Measurements from ENCODE around the gene ATP9B.
A peak's percentile ranks its signal among the peaks of the same experiment; 100 is the strongest.

Gene ATP9B

DNA sequence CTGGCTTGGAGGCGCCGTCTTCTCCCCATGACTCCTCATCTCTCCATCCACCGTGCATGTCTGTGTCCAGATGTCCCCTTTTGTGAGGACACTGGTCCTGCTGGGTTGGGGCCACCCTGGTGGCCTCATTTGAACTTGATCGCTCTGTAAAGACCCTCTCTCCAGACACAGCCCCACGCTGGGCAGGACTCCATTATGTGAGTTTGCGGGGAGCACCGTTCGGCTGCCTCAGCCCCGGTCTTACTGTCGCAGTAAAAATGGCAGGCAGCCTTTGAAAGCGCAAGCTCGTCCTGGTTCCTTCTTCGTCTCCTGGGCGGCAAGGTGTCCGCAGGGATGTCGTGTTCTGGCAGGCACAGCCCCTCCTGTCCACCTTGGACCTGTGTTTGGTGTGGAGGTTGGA lies 344.2 kb downstream of the ATP9B start:
- no peak for DNase-seq (ENCODE audit: low read depth)
- no peak overlapping the region for H3K4me3 ChIP-seq (ENCODE audit: low read length)
- no peaks in the 10 kb centered on the region for H3K9me3 ChIP-seq (ENCODE audit: control insufficient read depth, low read length)
- H3K4me1 ChIP-seq (ENCODE audit: control insufficient read depth, insufficient read depth, low read length), result no peaks in the 10 kb centered on the region
- H3K9ac ChIP-seq (ENCODE audit: low read length), result no peak overlapping the region
- no peaks in the 10 kb centered on the region for H3K27me3 ChIP-seq (replicated peaks; ENCODE audit: control insufficient read depth, insufficient read depth, low read length)
- no peaks in the 10 kb centered on the region for H3K36me3 ChIP-seq (ENCODE audit: control insufficient read depth, insufficient read depth, low read length, severe bottlenecking)

DNA sequence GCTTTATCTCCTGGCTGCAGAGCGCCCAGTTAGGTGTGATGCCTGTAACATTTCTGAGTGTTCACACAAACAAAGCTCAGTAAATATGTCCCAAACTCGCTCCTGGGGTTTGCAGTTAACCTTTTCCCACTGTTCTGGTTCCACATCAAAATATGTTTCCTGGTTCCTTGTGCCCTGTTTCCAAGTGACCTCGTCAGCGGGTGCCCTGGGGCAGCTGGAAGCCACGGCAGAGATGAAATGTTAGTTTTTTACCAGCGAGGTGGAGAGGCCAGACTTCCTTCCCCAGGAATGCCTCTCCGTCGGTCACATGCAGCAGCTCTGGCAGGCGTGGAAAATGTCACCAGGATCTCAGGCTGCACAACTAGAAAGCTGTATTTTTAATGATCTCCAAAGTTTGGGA lies 344.7 kb downstream of the ATP9B start:
- H3K27me3 ChIP-seq (replicated peaks; ENCODE audit: control insufficient read depth, insufficient read depth, low read length), result no peaks in the 10 kb centered on the region
- H3K4me3 ChIP-seq (ENCODE audit: low read length), result no peak overlapping the region
- no peak for DNase-seq (ENCODE audit: low read depth)
- no peak overlapping the region for H3K9ac ChIP-seq (ENCODE audit: low read length)
- no peaks in the 10 kb centered on the region for H3K36me3 ChIP-seq (ENCODE audit: control insufficient read depth, insufficient read depth, low read length, severe bottlenecking)
- H3K9me3 ChIP-seq (ENCODE audit: control insufficient read depth, low read length), result no peaks in the 10 kb centered on the region
- H3K4me1 ChIP-seq (ENCODE audit: control insufficient read depth, insufficient read depth, low read length), result no peaks in the 10 kb centered on the region

DNA sequence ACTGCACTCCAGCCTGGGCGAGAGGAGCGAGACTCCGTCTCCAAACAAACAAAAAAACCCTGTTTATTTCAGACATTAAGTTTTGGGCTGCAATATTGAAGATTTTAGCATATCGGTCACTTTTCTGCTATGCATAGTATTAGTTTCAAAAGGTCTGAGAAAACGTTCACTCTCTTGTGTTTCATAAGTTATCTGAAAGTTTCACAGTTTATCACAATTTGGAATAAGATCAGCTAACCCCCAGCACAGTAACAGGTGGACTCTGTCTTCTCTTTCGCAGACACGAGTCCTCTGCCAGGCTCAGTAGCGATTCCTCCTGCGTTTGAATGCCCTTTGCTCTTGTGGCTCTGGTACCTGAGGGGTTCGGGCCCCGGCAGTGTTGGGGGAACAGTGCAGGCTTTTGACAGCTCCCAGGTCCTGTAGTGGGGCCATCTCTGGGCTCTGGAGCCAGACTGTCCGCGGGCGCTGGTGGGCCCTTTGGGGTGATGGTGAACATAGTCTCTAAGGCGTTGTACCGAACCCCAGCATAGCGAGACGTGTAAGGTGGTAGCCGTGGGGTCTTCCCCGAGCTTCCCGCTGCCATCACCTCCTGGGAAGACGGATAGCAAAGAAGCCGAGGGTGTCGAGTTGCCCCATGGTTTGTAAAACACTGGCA lies 347.0 kb downstream of the ATP9B start:
- no peaks in the 10 kb centered on the region for H3K4me1 ChIP-seq (ENCODE audit: control insufficient read depth, insufficient read depth, low read length)
- no peaks in the 10 kb centered on the region for H3K36me3 ChIP-seq (ENCODE audit: control insufficient read depth, insufficient read depth, low read length, severe bottlenecking)
- H3K4me3 ChIP-seq (ENCODE audit: low read length), result no peak overlapping the region
- H3K9ac ChIP-seq (ENCODE audit: low read length), result no peak overlapping the region
- no peak for DNase-seq (ENCODE audit: low read depth)
- H3K27me3 ChIP-seq (replicated peaks; ENCODE audit: control insufficient read depth, insufficient read depth, low read length), result no peaks in the 10 kb centered on the region
- H3K9me3 ChIP-seq (ENCODE audit: control insufficient read depth, low read length), result no peaks in the 10 kb centered on the region

DNA sequence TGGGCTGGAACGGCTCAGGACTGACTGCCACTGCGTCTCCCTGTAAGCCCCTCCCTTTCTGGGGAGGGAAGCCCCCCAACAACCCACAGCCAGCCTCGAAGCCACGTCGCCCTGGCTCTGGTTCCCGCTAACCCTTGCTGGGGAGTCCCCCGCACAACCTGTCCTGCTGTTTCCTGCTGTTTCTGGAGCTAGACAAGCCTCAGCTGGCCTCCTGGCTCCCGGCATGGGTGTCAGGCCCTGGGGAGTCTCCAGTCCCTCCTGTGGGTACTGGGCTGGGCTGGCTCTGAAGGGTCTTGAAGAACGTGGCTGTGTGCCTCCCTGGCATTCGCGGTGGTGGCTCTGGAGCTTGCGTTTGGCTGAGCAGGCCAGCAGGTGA lies 347.5 kb downstream of the ATP9B start:
- no peak overlapping the region for H3K9ac ChIP-seq (ENCODE audit: low read length)
- H3K36me3 ChIP-seq (ENCODE audit: control insufficient read depth, insufficient read depth, low read length, severe bottlenecking), result no peaks in the 10 kb centered on the region
- H3K9me3 ChIP-seq (ENCODE audit: control insufficient read depth, low read length), result no peaks in the 10 kb centered on the region
- no peak overlapping the region for H3K4me3 ChIP-seq (ENCODE audit: low read length)
- no peaks in the 10 kb centered on the region for H3K27me3 ChIP-seq (replicated peaks; ENCODE audit: control insufficient read depth, insufficient read depth, low read length)
- no peak for DNase-seq (ENCODE audit: low read depth)
- peaks cover 4% of the 10 kb centered on the region for H3K4me1 ChIP-seq (ENCODE audit: control insufficient read depth, insufficient read depth, low read length)

DNA sequence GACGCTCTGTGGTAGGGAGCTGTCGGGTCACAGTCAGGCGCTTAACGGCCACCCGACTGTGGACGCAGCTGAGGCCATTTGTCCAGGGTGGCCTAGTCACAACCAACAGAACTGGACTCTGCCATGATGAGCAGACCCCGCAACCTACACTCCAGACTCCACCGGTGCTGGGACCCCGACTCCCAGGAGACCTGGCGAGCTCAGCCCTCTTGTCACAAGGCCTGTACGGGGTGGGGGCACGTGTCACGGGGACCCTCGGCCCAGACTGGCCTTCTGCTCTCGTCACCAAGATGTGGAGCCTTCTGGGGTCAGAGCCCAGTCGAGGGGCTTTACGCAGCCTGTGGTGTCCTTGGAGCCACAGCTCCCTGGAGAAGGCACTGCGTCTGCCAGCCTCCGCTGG lies 349.0 kb downstream of the ATP9B start:
- DNase-seq (ENCODE audit: low read depth), result no peak
- Histone ChIP-seq H3K4me1 (ENCODE audit: control insufficient read depth, insufficient read depth, low read length) (peaks cover 12% of the 10 kb centered on the region), H3K36me3 (ENCODE audit: control insufficient read depth, insufficient read depth, low read length, severe bottlenecking) (no peaks in the 10 kb centered on the region), H3K4me3 (ENCODE audit: low read length) (no peak overlapping the region), H3K9ac (ENCODE audit: low read length) (no peak overlapping the region), H3K9me3 (ENCODE audit: control insufficient read depth, low read length) (no peaks in the 10 kb centered on the region), H3K27me3 (replicated peaks; ENCODE audit: control insufficient read depth, insufficient read depth, low read length) (no peaks in the 10 kb centered on the region)

DNA sequence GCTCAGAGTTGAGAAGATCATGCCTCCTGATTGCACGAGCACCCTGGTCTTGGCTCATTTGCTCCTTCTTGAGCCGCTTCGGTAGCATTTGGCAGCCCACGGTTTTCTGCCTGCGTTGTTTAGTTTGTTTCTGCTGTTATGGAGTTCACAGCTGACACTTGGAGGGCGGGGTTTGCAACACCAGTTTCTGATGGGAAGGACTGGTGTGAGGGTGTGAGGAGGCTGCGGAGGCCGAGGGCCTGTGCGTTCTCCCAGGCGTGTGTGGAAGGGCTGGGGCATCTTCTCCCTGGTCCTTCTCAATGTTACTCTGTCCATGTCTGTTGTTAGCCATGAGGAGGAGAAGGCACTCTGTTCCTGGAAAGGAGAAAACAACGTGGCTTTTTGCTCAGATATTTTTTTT lies 349.4 kb downstream of the ATP9B start:
- no peaks in the 10 kb centered on the region for H3K36me3 ChIP-seq (ENCODE audit: control insufficient read depth, insufficient read depth, low read length, severe bottlenecking)
- peaks cover 16% of the 10 kb centered on the region for H3K4me1 ChIP-seq (ENCODE audit: control insufficient read depth, insufficient read depth, low read length)

DNA sequence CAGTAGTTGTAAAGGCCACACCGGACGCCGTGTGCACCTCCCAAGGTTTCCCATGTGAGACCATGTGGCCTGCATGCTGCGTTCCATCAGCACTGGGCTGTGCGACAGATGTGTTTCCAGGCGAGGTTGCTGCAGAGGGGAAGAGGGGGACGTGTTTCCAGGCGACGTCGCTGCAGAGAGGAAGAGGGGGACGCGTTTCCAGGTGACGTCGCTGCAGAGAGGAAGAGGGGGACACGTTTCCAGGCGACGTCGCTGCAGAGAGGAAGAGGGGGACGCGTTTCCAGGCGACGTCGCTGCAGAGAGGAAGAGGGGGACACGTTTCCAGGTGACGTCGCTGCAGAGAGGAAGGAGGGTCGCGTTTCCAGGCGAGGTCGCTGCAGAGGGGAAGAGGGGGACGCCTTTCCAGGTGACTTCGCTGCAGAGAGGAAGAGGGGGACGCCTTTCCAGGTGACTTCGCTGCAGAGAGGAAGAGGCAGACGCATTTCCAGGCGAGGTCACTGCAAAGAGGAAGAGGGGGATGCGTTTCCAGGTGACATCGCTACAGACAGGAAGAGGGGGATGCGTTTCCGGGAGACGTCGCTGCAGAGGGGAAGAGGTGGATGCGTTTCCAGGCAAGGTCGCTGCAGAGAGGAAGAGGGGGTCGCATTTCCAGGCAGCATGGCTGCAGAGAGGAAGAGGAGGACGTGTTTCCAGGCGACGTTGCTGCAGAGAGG lies 351.0 kb downstream of the ATP9B start:
- no peaks in the 10 kb centered on the region for H3K27me3 ChIP-seq (replicated peaks; ENCODE audit: control insufficient read depth, insufficient read depth, low read length)
- peaks cover 23% of the 10 kb centered on the region for H3K4me1 ChIP-seq (ENCODE audit: control insufficient read depth, insufficient read depth, low read length)
- H3K4me3 ChIP-seq (ENCODE audit: low read length), result no peak overlapping the region
- H3K9me3 ChIP-seq (ENCODE audit: control insufficient read depth, low read length), result no peaks in the 10 kb centered on the region
- H3K9ac ChIP-seq (ENCODE audit: low read length), result no peak overlapping the region
- H3K36me3 ChIP-seq (ENCODE audit: control insufficient read depth, insufficient read depth, low read length, severe bottlenecking), result no peaks in the 10 kb centered on the region
- no peak for DNase-seq (ENCODE audit: low read depth)

More for the DNA sequence above, 349.4 kb downstream of the ATP9B start:
- Histone ChIP-seq H3K27me3 (replicated peaks; ENCODE audit: control insufficient read depth, insufficient read depth, low read length) (no peaks in the 10 kb centered on the region), H3K9ac (ENCODE audit: low read length) (no peak overlapping the region), H3K9me3 (ENCODE audit: control insufficient read depth, low read length) (no peaks in the 10 kb centered on the region), H3K4me3 (ENCODE audit: low read length) (no peak overlapping the region)
- no peak for DNase-seq (ENCODE audit: low read depth)

DNA sequence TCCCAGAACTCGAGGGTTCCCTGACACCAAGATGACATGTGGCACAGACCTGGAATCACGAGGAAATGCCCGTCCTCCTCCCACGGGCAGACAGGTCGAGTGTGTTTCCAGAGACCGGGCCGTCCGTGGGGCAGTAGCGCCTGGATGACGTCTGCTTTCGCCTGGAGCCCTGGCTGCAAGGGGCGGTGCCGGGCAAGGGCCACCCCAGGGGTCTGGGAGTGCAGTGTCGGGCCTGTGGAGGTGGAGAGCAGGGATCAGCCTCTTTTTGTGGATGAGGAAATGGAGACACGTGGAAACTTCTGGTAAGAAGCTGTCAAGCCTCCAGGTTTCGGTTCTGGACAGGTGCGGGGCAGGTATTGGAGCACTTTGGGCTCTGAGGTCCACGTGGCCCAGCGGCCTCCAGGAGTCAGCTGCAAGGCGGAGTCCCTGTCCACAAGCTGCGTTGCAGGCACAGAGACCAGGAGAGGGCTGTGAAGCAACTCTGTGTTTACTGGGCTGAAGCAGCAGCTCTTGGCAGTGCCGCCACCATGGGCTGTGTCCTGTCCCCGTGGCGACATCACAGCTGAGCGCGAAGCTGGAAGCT lies 352.2 kb downstream of the ATP9B start:
- H3K4me3 ChIP-seq (ENCODE audit: low read length), result no peak overlapping the region
- no peaks in the 10 kb centered on the region for H3K36me3 ChIP-seq (ENCODE audit: control insufficient read depth, insufficient read depth, low read length, severe bottlenecking)
- no peaks in the 10 kb centered on the region for H3K27me3 ChIP-seq (replicated peaks; ENCODE audit: control insufficient read depth, insufficient read depth, low read length)
- no peak for DNase-seq (ENCODE audit: low read depth)
- H3K4me1 ChIP-seq (ENCODE audit: control insufficient read depth, insufficient read depth, low read length), result peaks cover 23% of the 10 kb centered on the region
- no peaks in the 10 kb centered on the region for H3K9me3 ChIP-seq (ENCODE audit: control insufficient read depth, low read length)
- H3K9ac ChIP-seq (ENCODE audit: low read length), result no peak overlapping the region

DNA sequence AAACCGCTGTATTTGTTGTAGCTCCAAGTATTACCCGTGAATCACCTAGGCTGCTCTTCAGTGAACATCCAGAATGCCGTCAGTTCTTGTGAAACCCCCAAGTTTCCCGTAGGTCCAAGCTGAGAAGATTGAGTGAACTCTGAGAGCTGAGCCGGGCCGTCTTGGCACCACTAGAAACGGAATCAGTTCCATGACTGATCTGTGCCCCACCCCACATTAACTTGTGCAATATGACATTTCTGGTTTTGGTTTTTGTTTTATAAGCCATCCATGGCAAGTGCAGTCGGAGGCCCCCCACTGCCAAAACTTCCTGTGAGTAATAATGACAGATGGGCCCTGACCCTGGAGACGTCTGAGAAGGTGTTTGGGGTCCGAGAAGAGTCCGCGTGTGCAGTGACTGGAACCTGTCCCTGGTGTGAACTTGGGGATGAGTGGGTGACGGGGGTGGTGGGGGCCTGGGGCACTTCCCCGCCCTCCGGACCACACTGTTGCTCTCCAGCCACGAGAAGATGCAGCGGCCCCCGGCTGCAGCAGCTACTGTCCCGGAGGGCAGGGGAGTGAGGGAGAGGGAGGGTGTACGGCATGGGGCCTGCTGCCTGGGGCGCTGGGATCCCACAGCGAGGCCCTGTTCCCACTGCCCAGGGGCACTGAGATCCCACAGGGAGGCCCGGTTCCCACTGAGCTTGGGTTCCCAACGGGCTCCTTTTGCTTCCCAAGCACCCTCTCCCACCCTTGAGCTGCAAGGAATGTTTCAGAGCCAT lies 353.0 kb downstream of the ATP9B start:
- no peak overlapping the region for H3K9ac ChIP-seq (ENCODE audit: low read length)
- H3K36me3 ChIP-seq (ENCODE audit: control insufficient read depth, insufficient read depth, low read length, severe bottlenecking), result no peaks in the 10 kb centered on the region
- DNase-seq (ENCODE audit: low read depth), result peak; percentile 58
- no peaks in the 10 kb centered on the region for H3K27me3 ChIP-seq (replicated peaks; ENCODE audit: control insufficient read depth, insufficient read depth, low read length)
- no peaks in the 10 kb centered on the region for H3K9me3 ChIP-seq (ENCODE audit: control insufficient read depth, low read length)
- peaks cover 23% of the 10 kb centered on the region for H3K4me1 ChIP-seq (ENCODE audit: control insufficient read depth, insufficient read depth, low read length)
- no peak overlapping the region for H3K4me3 ChIP-seq (ENCODE audit: low read length)

DNA sequence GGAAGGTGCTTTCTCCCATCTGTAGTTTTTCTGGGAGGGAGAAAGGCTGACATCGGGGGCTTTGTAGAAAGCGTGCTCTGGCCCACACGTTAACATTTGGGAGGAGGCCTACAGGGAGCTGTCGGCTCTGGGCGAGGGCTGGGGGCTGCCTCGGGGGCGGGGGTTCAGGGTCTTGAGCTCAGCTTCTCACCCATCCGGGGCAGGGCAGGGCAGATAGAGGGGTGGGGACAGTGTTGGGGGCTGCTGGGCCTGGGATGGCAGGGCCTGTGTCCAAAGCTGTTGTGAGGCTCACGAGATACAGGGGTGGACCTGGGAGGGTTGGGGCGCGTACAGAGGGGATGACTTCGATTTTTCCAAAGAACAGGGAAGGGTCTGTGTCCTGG lies 353.6 kb downstream of the ATP9B start:
- H3K4me3 ChIP-seq (ENCODE audit: low read length), result no peak overlapping the region
- peaks cover 23% of the 10 kb centered on the region for H3K4me1 ChIP-seq (ENCODE audit: control insufficient read depth, insufficient read depth, low read length)
- no peaks in the 10 kb centered on the region for H3K27me3 ChIP-seq (replicated peaks; ENCODE audit: control insufficient read depth, insufficient read depth, low read length)
- H3K9ac ChIP-seq (ENCODE audit: low read length), result no peak overlapping the region
- no peaks in the 10 kb centered on the region for H3K9me3 ChIP-seq (ENCODE audit: control insufficient read depth, low read length)
- H3K36me3 ChIP-seq (ENCODE audit: control insufficient read depth, insufficient read depth, low read length, severe bottlenecking), result no peaks in the 10 kb centered on the region
- no peak for DNase-seq (ENCODE audit: low read depth)

Measured in adipocyte (in vitro differentiated cells).